Thoracic aorta (tissue), 2 donors: ENCODE data around the gene EXD3. TPM values are rescaled to one million over a fixed set of nuclear protein-coding genes. Genes with fewer than 3 reads are reported as not detected.
"Not testable (repeated sequence)": the region's sequence is repeated elsewhere in the genome, so short reads cannot be mapped to it uniquely, and the experiment has no call there.

Experiments used
- ATAC-seq: fragments of 150-250 bp; one replicate; pipeline ENCODE4 v1.8.0; 2017; ENCODE audit warnings: low read depth; ENCODE audit not compliant: insufficient number of reproducible peaks, low FRiP score
- DNase-seq: peaks from one replicate; pipeline ENCODE4 v3.0.0-alpha.2; 2020; ENCODE audit warnings: low spot score
- H3K27ac ChIP-seq, 2 donors: fragments of 200-600 bp; sonication (generic); 1 replicate in 1 of 2; 2 replicates in 1 of 2; pipeline ENCODE4 v1.5.1; 2016; ENCODE audit warnings: mild to moderate bottlenecking in 2 of 2, moderate library complexity in 2 of 2
- H3K27me3 ChIP-seq: fragments of 200-600 bp; sonication (generic); replicated peaks from 2 replicates; pipeline ENCODE4 v1.6.0; 2016; ENCODE audit warnings: mild to moderate bottlenecking; ENCODE audit not compliant: insufficient read depth
- H3K36me3 ChIP-seq: fragments of 200-600 bp; sonication (generic); one replicate; pipeline ENCODE4 v1.5.1; 2016
- H3K4me1 ChIP-seq, 2 donors: fragments of 200-600 bp; sonication (generic); 1 replicate in 1 of 2; 2 replicates in 1 of 2; pipeline versions ENCODE4 v1.5.1 to v1.6.0; 2016; ENCODE audit warnings: low read depth in 2 of 2, mild to moderate bottlenecking in 1 of 2; ENCODE audit not compliant: control insufficient read depth in 1 of 2
- H3K4me3 ChIP-seq: fragments of 200-600 bp; sonication (generic); 2 replicates; pipeline ENCODE4 v1.5.1; 2016; ENCODE audit warnings: mild to moderate bottlenecking
- H3K9me3 ChIP-seq: fragments of 200-600 bp; sonication (generic); 2 replicates; pipeline ENCODE4 v1.5.1; 2016
- total RNA-seq, 2 donors: library from RNA; depleted of rRNA; stranded (reverse); fragments of >200 nt; gene quantifications; one replicate each; pipeline versions ENCODE4 v1.1.0 to v1.2.3, GENCODE V29; 2016
- TF ChIP-seq, protein P1 (sequence below): fragments of 200-600 bp; sonication (generic); IDR thresholded peaks from one replicate; pipeline ENCODE4 v1.5.1; 2019; ENCODE audit warnings: antibody characterized with exemption

The EXD3 gene
- total RNA-seq, 2 donors from 2014 or later, result 22.7 to 29.4 TPM

DNA sequence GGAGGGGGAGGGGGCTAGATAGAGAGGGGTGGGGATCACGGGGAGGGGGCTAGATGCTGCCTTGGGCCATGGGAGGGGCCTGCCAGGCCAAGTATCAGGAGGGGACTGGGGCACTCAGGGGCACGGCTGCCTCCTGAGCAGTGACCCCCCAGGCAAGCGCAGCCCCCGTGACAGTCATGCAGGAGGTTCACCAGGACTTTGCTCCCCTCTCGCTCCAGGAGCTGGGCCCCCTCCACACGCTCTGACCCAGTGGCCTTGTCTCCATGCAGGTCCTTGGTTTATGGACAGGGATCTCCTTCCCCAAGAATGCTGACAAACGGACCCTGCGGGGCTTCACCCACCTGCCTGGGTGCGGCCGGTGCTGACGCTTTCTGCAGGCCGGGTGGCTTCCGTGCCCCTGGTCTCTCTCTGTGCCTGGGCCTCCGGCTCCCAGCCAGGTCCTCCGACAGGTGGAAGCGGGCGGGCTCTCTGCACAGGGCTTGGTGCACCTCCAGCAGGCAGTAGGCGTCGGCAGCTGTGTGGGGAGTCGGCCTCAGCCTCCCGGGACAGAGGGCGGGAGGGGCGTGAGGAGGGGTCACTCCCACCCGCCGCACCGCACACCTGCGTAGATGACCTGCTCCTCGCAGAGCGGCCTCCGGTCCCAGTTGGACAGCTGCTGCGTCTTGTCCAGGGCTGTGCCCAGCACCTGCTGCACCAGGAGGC lies 74.0 kb downstream of the EXD3 start:
- Histone ChIP-seq H3K9me3 (peaks cover 6% of the 10 kb centered on the region), H3K27me3 (no peaks in the 10 kb centered on the region), H3K27ac (no peak overlapping the region), H3K4me1 (no peaks in the 10 kb centered on the region), H3K36me3 (peaks cover 16% of the 10 kb centered on the region), H3K4me3 (no peak overlapping the region)
- TF ChIP-seq, protein P1, sequence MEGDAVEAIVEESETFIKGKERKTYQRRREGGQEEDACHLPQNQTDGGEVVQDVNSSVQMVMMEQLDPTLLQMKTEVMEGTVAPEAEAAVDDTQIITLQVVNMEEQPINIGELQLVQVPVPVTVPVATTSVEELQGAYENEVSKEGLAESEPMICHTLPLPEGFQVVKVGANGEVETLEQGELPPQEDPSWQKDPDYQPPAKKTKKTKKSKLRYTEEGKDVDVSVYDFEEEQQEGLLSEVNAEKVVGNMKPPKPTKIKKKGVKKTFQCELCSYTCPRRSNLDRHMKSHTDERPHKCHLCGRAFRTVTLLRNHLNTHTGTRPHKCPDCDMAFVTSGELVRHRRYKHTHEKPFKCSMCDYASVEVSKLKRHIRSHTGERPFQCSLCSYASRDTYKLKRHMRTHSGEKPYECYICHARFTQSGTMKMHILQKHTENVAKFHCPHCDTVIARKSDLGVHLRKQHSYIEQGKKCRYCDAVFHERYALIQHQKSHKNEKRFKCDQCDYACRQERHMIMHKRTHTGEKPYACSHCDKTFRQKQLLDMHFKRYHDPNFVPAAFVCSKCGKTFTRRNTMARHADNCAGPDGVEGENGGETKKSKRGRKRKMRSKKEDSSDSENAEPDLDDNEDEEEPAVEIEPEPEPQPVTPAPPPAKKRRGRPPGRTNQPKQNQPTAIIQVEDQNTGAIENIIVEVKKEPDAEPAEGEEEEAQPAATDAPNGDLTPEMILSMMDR, result no peak
- DNase-seq (no peak), ATAC-seq (no peak)

- Histone ChIP-seq H3K36me3 (peaks cover 16% of the 10 kb centered on the region), H3K27me3 (no peaks in the 10 kb centered on the region), H3K27ac (no peak overlapping the region), H3K4me1 (no peaks in the 10 kb centered on the region), H3K4me3 (no peak overlapping the region), H3K9me3 (peaks cover 6% of the 10 kb centered on the region)
- DNase-seq (no peak), ATAC-seq (no peak)
- TF ChIP-seq, protein P1, result no peak
Measured at GRCh38 chr9:137347928-137348327, 75.0 kb downstream of the EXD3 start.

- DNase-seq, result no peak
- Histone ChIP-seq H3K27me3 (no peaks in the 10 kb centered on the region), H3K4me1 (no peaks in the 10 kb centered on the region), H3K36me3 (peaks cover 10% of the 10 kb centered on the region), H3K9me3 (peaks cover 6% of the 10 kb centered on the region), H3K4me3 (no peak overlapping the region), H3K27ac (no peak overlapping the region)
- TF ChIP-seq, protein P1, result no peak
- no peak for ATAC-seq
Measured at GRCh38 chr9:137342482-137342881, 80.5 kb downstream of the EXD3 start.

- no peaks in the 10 kb centered on the region for H3K27me3 ChIP-seq
- TF ChIP-seq, protein P1, result no peak
Measured at GRCh38 chr9:137341227-137341626, 81.7 kb downstream of the EXD3 start.

GRCh38 chr9:137339908-137340462 lies 83.0 kb downstream of the EXD3 start:
- not testable (repeated sequence) for DNase-seq, H3K27ac ChIP-seq, H3K27me3 ChIP-seq, H3K9me3 ChIP-seq, H3K36me3 ChIP-seq, H3K4me3 ChIP-seq, H3K4me1 ChIP-seq, ATAC-seq

More at GRCh38 chr9:137341227-137341626, 81.7 kb downstream of the EXD3 start:
- DNase-seq, result no peak
- Histone ChIP-seq H3K36me3 (no peaks in the 10 kb centered on the region), H3K27ac (no peak overlapping the region), H3K4me3 (no peak overlapping the region), H3K4me1 (no peaks in the 10 kb centered on the region), H3K9me3 (peaks cover 5% of the 10 kb centered on the region)
- no peak for ATAC-seq
